Measurements from ENCODE around the gene NACC2.

DNA sequence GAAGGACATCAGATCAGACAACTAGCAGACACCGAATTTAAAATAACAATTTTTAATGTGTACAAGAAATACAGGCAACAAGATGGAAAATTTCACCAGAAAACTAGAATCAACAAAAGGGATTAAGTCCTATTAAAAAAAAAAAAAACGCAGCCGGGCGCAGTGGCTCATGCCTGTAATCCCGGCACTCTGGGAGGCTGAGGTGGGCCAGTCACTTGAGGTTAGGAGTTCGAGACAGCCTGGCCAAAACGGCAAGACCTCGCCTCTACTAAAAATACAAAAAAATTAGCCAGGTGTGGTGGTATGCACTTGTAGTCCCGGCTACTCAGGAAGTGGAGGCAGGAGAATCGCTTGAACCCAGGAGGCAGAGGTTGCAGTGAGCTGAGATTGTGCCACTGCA lies 69.6 kb downstream of the NACC2 start:
- TF ChIP-seq ZBTB8A (tag by site-specific recombination; IDR thresholded peaks at IDR 0.05) (no peak), ZNF544 (tag by site-specific recombination; IDR thresholded peaks at IDR 0.05) (no peak), HOXA7 (CRISPR knock-in tag; IDR thresholded peaks at IDR 0.05; ENCODE audit: borderline replicate concordance) (no peak), ZNF558 (tag by site-specific recombination; IDR thresholded peaks at IDR 0.05) (no peak), FEZF1 (tag by site-specific recombination; IDR thresholded peaks at IDR 0.05) (no peak), KLF8 (tag by site-specific recombination; IDR thresholded peaks at IDR 0.05) (no peak), ZNF654 (tag by site-specific recombination; IDR thresholded peaks at IDR 0.05; ENCODE audit: low read depth) (no peak)
- TF ChIP-seq, protein P1, sequence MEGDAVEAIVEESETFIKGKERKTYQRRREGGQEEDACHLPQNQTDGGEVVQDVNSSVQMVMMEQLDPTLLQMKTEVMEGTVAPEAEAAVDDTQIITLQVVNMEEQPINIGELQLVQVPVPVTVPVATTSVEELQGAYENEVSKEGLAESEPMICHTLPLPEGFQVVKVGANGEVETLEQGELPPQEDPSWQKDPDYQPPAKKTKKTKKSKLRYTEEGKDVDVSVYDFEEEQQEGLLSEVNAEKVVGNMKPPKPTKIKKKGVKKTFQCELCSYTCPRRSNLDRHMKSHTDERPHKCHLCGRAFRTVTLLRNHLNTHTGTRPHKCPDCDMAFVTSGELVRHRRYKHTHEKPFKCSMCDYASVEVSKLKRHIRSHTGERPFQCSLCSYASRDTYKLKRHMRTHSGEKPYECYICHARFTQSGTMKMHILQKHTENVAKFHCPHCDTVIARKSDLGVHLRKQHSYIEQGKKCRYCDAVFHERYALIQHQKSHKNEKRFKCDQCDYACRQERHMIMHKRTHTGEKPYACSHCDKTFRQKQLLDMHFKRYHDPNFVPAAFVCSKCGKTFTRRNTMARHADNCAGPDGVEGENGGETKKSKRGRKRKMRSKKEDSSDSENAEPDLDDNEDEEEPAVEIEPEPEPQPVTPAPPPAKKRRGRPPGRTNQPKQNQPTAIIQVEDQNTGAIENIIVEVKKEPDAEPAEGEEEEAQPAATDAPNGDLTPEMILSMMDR (tag by site-specific recombination; IDR thresholded peaks at IDR 0.05), result no peak

All from HEK293 (cell line).